HG03469 (cell line): Measurements from ENCODE around the gene WNT4.
"Not testable (repeated sequence)": the region's sequence is repeated elsewhere in the genome, so short reads cannot be mapped to it uniquely, and the experiment has no call there.

ENCODE experiments used
- ATAC-seq: cut with Tn5 transposase; IDR thresholded peaks from one replicate; pipeline ENCODE4 v1.9.1; 2021; ENCODE audit warnings: mild to moderate bottlenecking, moderate library complexity, moderate number of reproducible peaks; ENCODE audit not compliant: unreplicated experiment

The WNT4 gene

DNA sequence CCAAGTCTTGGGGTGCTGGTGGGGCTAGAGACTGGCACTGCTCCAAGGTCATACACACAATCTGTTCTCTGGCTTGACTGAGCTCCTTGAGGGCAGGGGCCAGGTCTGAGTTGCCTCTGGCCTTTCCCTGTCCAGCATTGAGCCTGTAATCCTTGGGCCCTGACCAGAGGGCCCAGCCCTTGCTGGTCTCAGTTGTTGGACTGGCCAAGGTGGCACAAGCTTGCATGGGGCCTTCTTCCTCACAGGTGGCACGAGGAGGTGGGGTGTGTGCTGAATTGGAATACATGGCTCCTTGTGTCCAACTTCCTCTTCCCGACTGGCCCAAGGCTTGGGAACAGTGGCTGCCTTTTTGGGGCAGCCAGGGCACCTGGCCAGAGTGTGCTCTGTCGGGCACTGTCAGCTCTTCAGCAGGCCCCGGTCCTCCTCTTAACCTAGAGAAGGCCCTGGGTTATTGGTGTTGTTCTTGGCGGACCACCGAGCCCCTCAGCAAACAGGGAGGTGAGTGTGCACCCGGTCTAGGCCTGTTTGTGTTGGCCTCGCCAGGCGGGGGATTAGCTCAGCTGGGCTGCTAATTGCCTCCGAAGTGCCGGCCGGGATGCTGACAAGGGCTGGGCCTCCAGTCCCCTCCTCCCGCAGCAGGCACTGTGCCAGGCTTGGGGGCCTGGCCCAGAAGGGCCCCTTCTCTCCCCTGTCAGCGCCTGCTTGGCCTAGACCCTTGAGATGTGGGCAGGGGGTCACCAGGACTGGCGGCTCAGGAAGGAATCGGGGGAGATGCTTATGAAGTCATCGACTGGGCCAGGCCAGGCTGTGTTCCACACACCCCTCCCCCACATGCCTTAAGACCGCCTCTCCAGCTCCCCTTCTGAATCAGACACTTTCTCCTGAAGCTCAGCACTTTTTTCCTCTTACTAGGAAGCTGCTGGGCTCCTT lies 28.5 kb downstream of the WNT4 start:
- no peak for ATAC-seq

GRCh38 chr1:22112554-22112953 lies 30.3 kb downstream of the WNT4 start:
- ATAC-seq = no peak

DNA sequence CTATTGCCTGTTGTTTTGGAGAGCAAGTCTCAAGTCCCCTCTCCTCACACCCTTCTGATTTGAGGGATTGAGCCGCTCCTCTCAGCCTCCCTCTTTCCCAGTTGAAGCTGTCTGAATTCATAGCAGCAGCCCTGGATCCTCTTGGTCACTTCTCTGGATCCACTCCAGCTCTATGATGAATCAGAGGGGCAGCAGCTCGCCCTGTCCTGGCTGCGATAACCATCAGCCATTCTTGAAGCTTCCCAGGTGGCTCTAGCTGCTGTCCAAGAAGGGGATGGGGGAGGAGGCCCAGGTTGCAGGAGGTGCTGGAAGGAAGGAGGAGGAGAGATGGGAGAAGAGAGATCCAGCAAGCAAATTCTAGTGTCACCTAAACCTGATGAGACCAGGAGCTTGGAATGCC lies 31.3 kb downstream of the WNT4 start:
- ATAC-seq = no peak

DNA sequence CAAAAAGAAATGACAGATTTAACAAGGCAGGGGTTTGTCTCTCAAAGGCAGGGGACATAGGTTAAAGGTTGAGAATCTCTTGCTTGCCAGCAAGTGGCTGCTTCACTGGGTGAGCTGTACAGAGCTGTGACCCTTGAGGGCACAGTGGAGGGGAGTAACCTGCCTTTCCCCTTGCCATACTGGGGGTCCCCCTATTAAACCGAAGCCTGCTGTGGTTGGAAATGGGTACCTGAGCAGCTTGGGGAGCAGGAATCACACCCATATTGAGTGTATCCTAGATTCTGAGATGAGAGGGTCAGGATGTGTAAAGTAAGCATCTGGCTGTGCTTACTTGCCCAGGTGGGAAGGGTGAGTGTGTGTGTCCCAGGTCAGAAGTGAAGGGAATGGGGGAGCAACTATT lies 31.8 kb downstream of the WNT4 start:
- no peak for ATAC-seq

- no peak for ATAC-seq
Measured at GRCh38 chr1:22110016-22110415, 32.9 kb downstream of the WNT4 start.

DNA sequence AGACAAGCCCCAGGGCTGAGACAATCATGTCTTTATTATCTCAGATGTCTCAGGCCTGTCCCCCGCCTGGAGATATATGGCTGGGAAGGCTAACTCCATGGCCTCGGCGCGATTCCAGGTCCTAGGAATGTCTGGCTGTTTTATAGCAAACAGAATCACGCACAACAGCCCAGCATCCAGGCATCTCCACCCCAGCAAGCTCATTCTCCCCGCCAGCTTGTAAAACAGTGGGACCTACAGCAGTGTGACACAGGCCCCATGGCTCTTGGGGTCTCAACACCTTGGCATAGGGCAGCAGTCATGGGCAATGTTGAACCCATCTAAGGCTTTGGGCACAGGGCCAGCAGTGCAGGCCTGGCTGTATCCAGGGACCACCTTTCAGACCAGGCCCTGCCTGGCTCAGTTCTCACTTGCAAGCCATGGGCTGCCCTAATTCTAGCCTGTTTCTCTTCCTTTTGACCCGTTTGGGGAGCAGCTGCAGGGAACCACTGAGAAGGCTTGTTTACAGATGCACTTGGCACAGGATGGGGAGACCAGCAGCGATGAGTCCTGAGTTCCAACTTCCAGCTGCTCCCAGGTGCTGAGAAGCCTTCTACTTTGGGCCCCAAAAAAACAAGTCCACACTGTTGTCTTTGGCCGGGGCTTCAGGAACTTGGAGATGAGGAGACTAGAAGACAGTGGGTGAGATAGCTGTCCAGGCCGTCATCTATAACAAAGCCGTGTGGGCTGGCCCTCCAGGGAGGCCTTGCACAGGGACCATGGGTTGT lies 34.4 kb downstream of the WNT4 start:
- ATAC-seq = no peak

DNA sequence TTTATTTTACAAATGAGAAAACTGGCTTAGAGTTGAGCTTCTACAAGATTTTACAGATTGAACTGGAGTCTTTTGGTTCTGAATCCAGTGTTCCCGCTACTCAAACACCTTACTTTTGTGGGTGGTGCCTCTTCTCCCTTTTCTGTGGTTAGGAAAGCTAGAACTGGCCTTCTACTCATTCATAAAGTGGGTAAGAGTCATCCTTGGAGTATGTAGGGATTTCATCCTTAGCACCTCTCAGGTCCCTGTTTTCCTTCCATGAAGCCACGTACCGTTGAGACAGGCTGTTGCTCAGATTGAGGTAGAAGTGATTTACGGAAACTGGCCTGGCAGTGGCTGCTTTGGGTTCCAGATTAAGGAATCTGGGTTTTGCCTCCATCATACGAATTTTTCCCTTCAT lies 35.8 kb downstream of the WNT4 start:
- no peak for ATAC-seq

GRCh38 chr1:22105611-22106207 lies 37.2 kb downstream of the WNT4 start:
- ATAC-seq = no peak

DNA sequence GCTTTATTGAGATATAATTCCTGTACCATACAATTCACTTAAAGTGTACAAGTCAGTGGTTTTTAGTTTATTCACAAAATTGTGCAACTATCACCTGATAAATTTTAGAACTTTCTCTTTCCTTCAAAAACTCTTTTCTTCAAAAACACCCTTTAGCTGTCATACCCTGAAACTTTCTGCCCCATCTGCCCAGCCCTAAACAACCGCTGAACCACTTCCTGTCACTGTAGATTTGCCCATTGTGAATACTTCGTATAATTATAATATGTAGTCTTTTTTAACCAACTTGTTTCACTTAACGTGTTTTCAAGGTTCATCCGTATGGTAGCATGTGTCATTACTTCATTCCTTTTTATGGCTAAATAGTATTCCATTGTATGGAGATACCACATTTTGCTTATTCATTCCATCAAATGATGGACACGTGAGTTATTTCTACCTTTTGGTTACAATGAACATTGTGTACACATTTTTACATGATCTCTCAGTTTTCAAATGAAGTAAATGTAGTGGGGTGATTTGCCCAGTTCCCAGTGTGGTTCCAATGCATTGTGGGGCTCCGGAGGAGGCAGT lies 37.9 kb downstream of the WNT4 start:
- no peak for ATAC-seq

GRCh38 chr1:22104094-22104493 lies 38.8 kb downstream of the WNT4 start:
- no peak for ATAC-seq

- ATAC-seq = no peak
Measured at GRCh38 chr1:22102746-22103145, 40.2 kb downstream of the WNT4 start.

- ATAC-seq = no peak
Measured at GRCh38 chr1:22101995-22102394, 40.9 kb downstream of the WNT4 start.

DNA sequence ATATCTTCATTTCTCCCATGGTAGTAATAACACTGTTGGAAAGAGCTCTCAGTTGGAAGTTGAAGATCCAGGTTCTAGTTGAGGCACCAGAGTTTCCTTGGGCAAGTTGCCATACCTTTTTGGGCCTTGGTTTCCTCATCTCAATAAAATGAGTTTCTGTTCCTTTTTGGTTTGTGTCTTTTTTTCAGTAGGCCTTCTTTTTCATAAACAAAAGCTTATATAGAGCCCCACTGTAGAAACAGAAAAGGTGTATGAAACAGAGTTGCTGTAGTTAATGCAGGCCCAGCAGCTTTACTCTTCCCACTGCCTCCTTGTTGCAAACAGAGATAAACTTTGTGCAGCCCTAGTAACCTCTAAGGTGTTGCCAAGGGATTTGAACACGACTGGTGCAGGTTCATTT lies 41.7 kb downstream of the WNT4 start:
- no peak for ATAC-seq

GRCh38 chr1:22100168-22100567 lies 42.7 kb downstream of the WNT4 start:
- ATAC-seq = no peak

DNA sequence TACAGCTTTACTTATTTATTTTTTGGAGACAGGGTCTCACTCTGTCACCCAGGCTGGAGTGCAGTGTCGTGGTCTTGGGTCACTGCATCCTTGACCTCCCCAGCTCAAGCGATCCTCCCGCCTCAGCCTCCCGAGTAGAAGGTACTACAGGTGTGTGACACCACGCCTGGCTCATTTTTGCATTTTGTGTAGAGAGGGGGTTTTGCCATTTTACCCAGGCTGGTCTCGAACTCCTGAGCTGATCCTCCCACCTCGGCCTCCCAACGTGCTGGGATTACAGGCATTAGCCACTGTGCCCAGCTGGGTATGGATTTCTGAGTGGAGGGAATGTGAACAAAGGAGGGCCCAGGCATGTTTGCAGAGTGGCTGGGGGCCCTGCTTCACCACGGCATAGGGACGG lies 44.1 kb downstream of the WNT4 start:
- ATAC-seq = no peak

DNA sequence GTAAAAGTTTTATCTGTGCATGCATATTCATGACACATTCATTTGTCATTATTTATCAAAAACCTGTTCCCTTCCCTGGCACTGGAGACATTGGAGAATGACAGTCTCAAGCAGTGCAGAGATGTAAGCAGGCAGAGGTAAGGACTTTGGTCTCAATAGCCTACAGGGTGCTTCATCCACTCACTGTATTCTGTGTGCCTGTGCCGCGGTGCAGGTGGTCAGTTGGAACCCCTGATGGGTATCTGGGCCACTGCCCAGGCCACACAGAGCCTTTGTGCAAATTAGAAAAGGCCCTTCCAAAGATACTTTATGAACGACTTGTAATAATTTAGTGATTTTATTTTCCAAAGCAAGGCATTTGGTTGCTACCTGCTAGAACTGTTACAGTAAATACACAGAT lies 46.4 kb downstream of the WNT4 start:
- no peak for ATAC-seq

GRCh38 chr1:22096036-22096435 lies 46.9 kb downstream of the WNT4 start:
- no peak for ATAC-seq

DNA sequence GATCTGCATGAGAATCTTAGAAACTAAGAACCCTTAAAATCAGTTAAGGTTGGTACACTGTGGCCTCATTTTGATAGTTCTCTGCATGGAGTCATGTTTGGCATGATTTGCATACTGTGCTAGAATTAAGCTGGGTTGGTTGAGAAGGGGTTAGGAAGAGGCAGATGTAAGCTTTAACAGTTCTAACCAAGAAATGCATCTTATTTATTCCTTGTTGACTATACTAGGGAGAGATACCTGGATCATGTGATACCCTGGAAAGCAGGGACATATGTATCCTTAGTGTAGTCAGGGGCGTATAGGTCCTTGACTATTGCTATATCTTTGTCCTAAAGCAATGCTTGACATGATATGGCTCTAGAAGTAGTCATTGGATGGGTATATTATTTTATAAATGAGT lies 49.4 kb downstream of the WNT4 start:
- no peak for ATAC-seq

GRCh38 chr1:22092026-22092768 lies 50.7 kb downstream of the WNT4 start:
- ATAC-seq = not testable (repeated sequence)

GRCh38 chr1:22090867-22091266 lies 52.0 kb downstream of the WNT4 start:
- no peak for ATAC-seq

DNA sequence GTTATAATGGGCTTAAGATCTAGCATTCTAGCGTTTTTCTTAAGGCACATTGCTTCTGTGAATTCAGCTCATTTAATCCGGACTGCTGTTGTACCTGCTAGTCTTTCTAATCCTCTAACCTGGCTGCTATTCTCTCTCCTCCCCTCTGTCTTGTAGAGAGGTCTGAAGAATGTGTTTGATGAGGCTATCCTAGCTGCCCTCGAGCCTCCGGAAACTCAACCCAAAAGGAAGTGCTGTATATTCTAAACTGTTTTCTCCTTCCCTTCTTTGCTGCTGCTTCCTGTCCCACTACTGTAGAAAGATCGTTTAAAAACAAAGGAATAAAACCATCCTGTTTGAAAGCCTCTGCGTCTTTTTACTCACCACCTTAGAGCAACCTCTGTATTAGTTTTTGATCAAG lies 53.1 kb downstream of the WNT4 start:
- no peak for ATAC-seq
